ENCODE measurements around the gene PRF1. TPM values are rescaled to one million over a fixed set of nuclear protein-coding genes. Genes with fewer than 3 reads are reported as not detected.

The PRF1 gene
- total and polyA plus RNA-seq, 2 of the 13 experiments (the other 11 are each of a cell fraction or from before 2014, with no cell fraction given), result 1.00 to 1.4 TPM

DNA sequence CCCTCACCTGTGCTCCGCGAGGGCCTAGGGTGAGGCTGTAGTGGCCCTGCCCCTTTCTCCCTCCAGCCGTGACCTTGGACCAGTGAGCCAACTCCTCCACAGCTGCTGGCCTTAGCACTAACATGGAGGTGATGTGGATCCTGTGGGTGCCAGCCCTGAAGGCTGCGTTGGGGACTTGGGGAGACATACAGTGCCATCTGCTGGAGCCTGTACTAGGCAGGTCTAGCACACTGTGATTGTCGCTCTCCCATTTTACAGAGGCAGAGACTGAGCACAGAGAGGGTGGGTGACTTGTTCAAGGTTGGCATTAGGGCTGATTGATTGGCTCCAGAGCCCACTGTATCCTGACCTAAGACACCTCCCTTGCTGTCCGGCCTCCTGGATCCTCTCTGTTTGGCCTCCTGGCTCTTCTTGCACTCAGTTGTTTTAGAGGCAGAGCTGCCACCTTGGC is 37.6 kb downstream of the PRF1 start:
- ChIA-PET POLR2A (no interaction called here), CTCF (ENCODE audit: low intra/inter-chr PET ratio, low total read pairs) (no interaction called here)
- Histone ChIP-seq H3K36me3 (replicated peaks in 1 of 2; ENCODE audit: control insufficient read depth in 1 of 2, insufficient read depth in 2 of 2, low read length in 2 of 2) (no peaks in the 10 kb centered on the region), H3K9me3 (ENCODE audit: low read length) (no peaks in the 10 kb centered on the region), H3K9ac (ENCODE audit: insufficient read depth, low read depth, low read length) (no peak overlapping the region), H3K4me3 (replicated peaks in 1 of 3; ENCODE audit: insufficient read depth in 1 of 3, low read depth in 2 of 3, low read length in 3 of 3) (no peak overlapping the region), H2AFZ (ENCODE audit: low read length) (no peak overlapping the region), H3K4me1 (ENCODE audit: insufficient read depth, low read length) (no peaks in the 10 kb centered on the region), H3K27ac (ENCODE audit: extremely low read length, insufficient read depth, low read length) (no peak overlapping the region), H3K27me3 (ENCODE audit: control insufficient read depth in 1 of 2, insufficient read depth in 2 of 2, low read length in 2 of 2) (peaks cover 0 to 6% of the 10 kb centered on the region in 2 experiments; a peak in 3 of 5 replicates), H3K79me2 (ENCODE audit: insufficient read depth, low read length) (no peaks in the 10 kb centered on the region), H4K20me1 (ENCODE audit: insufficient read depth, low read length) (no peaks in the 10 kb centered on the region), H3K4me2 (ENCODE audit: low read depth, low read length) (no peak overlapping the region)
- no peak for FAIRE-seq
- in situ Hi-C loops (cut with HindIII; ENCODE audit: extremely low pct_ligation_motif_present, low pct_unique_long_range_greater_than_20kb), result no loop called here
- no peak; the same call in 2 of the 3 replicates for ATAC-seq
- TF ChIP-seq ZNF512 (CRISPR knock-in tag; IDR thresholded peaks at IDR 0.05) (no peak), ZNF615 (CRISPR knock-in tag; IDR thresholded peaks at IDR 0.05; ENCODE audit: borderline replicate concordance) (no peak), TCF7 (IDR thresholded peaks at IDR 0.05; ENCODE audit: low read depth) (no peak), ZNF629 (CRISPR knock-in tag; conservative IDR thresholded peaks at IDR 0.05) (peak; percentile 76)
- TF ChIP-seq, protein P1, sequence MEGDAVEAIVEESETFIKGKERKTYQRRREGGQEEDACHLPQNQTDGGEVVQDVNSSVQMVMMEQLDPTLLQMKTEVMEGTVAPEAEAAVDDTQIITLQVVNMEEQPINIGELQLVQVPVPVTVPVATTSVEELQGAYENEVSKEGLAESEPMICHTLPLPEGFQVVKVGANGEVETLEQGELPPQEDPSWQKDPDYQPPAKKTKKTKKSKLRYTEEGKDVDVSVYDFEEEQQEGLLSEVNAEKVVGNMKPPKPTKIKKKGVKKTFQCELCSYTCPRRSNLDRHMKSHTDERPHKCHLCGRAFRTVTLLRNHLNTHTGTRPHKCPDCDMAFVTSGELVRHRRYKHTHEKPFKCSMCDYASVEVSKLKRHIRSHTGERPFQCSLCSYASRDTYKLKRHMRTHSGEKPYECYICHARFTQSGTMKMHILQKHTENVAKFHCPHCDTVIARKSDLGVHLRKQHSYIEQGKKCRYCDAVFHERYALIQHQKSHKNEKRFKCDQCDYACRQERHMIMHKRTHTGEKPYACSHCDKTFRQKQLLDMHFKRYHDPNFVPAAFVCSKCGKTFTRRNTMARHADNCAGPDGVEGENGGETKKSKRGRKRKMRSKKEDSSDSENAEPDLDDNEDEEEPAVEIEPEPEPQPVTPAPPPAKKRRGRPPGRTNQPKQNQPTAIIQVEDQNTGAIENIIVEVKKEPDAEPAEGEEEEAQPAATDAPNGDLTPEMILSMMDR (CRISPR knock-in tag; IDR thresholded peaks at IDR 0.05), result peak; percentile 32
- no peak for DNase-seq (ENCODE audit: low spot score)
- intact Hi-C loops (cut with micrococcal nuclease; ENCODE audit: unreplicated experiment), result no loop called here
- WGBS (ENCODE audit: low lambda C conversion rate), result no CpG with 5 or more reads among the region's 6 CpGs
- BruUV-seq (replicated peaks), result no TSS peak
